Coronary artery (tissue), 2 donors: ENCODE results near the gene TIE1.
A peak's percentile ranks its signal among the peaks of the same experiment; 100 is the strongest.

Experiments used
- DNase-seq: peaks from one replicate; pipeline ENCODE4 v3.0.0-alpha.2; 2017; ENCODE audit warnings: low spot score
- H3K27ac ChIP-seq, 2 donors: fragments of 200-600 bp; sonication (generic); one replicate each; pipeline ENCODE4 v1.5.1; 2016 to 2019
- H3K4me3 ChIP-seq: fragments of 200-600 bp; sonication (generic); 2 replicates; pipeline ENCODE4 v1.5.1; 2016; ENCODE audit warnings: mild to moderate bottlenecking, moderate library complexity
- TF ChIP-seq, protein P1 (sequence below): fragments of 200-600 bp; sonication (generic); IDR thresholded peaks from one replicate; pipeline ENCODE4 v1.5.1; 2019; ENCODE audit warnings: antibody characterized with exemption

TIE1 gene

DNA sequence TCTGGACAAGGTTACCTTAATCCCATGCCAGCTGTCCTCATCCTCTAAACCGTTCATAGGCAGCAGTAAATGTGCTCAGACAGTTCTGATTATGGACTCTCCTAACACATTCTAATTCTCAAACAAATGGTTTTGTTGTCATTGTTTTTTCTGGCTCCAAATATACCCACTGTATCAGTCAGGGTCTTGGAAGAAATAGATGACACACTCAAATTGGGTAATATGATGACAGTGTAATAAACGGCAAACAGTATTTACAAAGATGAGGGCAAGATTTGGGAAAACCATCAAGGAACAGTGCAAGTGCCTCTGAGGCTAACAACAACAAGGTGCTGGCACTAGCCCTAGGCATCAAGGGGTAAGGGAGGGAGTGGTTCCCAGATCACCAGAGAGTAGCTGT, 53.7 kb downstream of the TIE1 start:
- Histone ChIP-seq H3K27ac (no peak overlapping the region), H3K4me3 (no peak overlapping the region)
- TF ChIP-seq, protein P1, sequence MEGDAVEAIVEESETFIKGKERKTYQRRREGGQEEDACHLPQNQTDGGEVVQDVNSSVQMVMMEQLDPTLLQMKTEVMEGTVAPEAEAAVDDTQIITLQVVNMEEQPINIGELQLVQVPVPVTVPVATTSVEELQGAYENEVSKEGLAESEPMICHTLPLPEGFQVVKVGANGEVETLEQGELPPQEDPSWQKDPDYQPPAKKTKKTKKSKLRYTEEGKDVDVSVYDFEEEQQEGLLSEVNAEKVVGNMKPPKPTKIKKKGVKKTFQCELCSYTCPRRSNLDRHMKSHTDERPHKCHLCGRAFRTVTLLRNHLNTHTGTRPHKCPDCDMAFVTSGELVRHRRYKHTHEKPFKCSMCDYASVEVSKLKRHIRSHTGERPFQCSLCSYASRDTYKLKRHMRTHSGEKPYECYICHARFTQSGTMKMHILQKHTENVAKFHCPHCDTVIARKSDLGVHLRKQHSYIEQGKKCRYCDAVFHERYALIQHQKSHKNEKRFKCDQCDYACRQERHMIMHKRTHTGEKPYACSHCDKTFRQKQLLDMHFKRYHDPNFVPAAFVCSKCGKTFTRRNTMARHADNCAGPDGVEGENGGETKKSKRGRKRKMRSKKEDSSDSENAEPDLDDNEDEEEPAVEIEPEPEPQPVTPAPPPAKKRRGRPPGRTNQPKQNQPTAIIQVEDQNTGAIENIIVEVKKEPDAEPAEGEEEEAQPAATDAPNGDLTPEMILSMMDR = no peak
- no peak for DNase-seq

DNA sequence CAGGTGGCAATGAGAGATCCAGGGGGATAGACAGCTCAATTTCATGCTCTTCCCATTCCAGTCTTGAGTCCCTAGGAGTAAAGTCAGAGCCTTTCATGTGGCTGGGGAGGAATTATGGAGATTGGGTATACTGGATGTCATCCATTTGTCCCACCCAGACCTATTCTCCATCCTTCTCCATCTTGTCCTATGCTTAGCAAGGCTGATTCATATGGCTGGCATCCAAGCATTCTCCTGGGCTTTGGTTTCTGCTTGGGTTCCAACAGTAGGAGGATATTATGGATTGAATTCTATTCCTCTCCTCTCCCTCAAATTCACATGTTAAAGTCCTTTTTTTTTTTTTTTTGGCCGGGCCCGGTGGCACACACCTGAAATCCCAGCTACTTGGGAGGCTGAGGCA, 54.2 kb downstream of the TIE1 start:
- TF ChIP-seq, protein P1 = no peak
- Histone ChIP-seq H3K27ac (no peak overlapping the region), H3K4me3 (no peak overlapping the region)
- DNase-seq = no peak

DNA sequence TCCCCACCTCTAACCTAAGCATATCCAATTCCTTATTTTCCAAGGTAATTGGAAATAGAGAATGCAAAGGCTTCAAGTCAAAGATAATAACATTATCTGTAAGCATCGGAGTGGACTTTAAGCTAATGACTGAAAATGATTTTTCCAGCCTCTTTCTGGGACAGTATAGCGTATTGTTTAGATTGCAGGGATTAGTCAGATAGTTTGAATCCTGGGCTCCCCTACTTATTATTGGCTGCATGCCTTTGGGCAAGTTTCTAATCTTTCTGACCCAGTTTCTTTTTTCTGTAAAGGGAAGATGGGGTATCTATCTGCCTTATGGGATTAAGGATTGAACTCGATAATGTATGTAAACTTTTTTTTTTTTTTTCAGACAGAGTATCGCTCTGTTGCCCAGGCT, 56.5 kb downstream of the TIE1 start:
- Histone ChIP-seq H3K4me3 (no peak overlapping the region), H3K27ac (no peak overlapping the region)
- TF ChIP-seq, protein P1 = no peak
- no peak for DNase-seq

DNA sequence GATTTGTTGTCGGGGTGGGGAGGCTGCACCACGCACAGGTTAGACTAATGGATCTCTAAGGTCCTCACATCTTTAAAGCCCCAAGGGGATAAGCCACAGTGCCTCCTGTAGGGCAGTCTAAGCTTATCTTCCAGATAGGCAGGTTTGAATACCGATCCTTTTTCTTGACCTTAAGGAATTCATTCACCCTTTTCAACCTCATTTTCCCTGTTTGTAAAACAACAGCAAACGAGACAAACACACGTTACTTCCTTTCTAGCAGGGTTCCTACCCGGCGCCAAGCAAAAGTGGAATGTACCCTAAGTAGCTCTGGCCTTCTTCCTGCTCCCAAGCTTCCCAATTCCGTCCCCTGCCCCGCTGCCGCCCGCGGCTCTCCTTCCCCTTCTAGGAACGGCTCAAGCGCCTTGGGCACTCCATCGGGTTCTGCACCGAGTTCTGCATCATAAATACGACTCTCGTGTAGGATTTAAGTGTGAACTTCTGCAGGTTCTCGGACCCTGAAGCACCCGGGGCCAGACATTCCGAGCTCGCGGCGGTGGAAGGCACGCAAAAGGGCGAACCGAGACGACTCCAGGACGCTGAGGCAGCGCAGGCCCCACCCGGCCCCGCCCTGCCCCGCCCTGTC, 57.5 kb downstream of the TIE1 start:
- DNase-seq = no peak

DNA sequence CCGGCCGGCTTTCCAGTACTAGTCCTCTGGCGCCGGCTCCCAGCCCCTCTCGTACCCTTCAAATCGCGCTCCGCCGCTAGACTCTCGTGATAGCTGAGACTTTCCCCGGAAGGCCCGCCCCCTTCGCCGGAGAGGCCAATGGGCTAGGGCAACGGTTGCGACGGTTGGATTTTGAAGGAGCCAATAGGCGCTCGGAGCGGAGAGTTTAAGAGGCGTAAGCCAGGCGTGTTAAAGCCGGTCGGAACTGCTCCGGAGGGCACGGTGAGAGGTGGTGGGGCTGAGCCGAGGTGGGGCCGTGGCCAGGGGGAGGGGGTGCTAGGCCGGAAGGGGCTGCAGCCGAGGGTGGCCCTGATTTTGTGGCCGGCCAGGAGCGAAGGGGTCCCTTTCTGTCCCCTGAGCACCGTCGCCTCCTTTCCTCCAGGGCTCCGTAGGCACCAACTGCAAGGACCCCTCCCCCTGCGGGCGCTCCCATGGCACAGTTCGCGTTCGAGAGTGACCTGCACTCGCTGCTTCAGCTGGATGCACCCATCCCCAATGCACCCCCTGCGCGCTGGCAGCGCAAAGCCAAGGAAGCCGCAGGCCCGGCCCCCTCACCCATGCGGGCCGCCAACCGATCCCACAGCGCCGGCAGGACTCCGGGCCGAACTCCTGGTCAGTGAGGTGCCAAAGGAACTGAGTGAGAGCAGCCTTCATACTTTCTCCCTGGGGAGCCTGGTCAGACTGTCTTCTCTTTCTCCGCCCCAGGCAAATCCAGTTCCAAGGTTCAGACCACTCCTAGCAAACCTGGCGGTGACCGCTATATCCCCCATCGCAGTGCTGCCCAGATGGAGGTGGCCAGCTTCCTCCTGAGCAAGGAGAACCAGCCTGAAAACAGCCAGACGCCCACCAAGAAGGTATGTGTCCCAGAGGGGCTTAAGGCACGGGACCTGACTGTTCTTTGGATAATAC, 58.2 kb downstream of the TIE1 start, which contains the start of gene CDC20:
Gene CDC20, plus strand, starts transcription at position 236 of the 948 bp plus-strand sequence. Its CDS starts 235 bp downstream, at position 471.
- Histone ChIP-seq H3K27ac (peak within 1 kb of the TSS; percentile 81 to 88), H3K4me3 (peak within 1 kb of the TSS; percentile 75)
- TF ChIP-seq, protein P1 = no peak
- peak; percentile 99 for DNase-seq

More for the DNA sequence above, 57.5 kb downstream of the TIE1 start:
- TF ChIP-seq, protein P1 = no peak
- peak overlapping the region; percentile 81 to 88 for H3K27ac ChIP-seq
- peak overlapping the region; percentile 75 for H3K4me3 ChIP-seq

DNA sequence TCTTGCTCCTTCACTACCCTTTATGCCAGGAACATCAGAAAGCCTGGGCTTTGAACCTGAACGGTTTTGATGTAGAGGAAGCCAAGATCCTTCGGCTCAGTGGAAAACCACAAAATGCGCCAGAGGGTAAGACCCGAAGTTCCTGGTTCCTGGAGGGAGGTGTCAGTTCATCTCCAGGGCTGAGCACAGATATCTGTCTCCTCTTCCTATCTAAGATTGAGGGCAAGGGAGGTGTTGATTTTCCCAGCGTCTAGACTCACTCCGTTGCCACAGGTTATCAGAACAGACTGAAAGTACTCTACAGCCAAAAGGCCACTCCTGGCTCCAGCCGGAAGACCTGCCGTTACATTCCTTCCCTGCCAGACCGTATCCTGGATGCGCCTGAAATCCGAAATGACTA, 58.9 kb downstream of the TIE1 start:
- no peak overlapping the region for H3K27ac ChIP-seq
- no peak for DNase-seq
- TF ChIP-seq, protein P1 = no peak
- no peak overlapping the region for H3K4me3 ChIP-seq
